ENCODE results near the gene CD37.
"Not testable (repeated sequence)": the region's sequence is repeated elsewhere in the genome, so short reads cannot be mapped to it uniquely, and the experiment has no call there.

Gene CD37

DNA sequence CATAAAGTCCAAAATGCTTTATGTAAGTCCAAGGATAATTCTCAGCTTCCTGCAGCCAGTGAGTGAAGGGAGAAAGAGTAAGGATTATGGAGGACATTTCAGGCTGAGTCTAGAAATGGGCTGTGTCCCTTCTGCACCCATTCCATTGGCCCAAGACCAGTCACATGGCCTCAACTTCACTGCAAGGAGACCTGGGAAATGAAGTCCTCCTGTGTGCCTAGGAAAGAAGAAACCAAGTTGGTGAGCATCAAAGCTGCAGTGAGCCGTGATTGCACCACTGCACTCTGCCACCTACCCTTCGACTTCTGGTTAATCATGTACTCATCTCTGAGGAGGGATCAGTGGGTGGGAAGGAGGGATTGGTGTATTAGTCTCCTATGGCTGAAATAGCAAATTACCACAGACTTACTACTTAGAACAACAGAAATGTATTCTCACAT lies 3.6 kb upstream of the CD37 start:
- peak; percentile 4 for DNase-seq (ENCODE audit: low read depth)
- in situ Hi-C loops (cut with HindIII; ENCODE audit: low sequenced_read_pairs): no loop called here
- H3K4me3 ChIP-seq (ENCODE audit: low read depth, low read length): no peak overlapping the region
- TF ChIP-seq, protein P1, sequence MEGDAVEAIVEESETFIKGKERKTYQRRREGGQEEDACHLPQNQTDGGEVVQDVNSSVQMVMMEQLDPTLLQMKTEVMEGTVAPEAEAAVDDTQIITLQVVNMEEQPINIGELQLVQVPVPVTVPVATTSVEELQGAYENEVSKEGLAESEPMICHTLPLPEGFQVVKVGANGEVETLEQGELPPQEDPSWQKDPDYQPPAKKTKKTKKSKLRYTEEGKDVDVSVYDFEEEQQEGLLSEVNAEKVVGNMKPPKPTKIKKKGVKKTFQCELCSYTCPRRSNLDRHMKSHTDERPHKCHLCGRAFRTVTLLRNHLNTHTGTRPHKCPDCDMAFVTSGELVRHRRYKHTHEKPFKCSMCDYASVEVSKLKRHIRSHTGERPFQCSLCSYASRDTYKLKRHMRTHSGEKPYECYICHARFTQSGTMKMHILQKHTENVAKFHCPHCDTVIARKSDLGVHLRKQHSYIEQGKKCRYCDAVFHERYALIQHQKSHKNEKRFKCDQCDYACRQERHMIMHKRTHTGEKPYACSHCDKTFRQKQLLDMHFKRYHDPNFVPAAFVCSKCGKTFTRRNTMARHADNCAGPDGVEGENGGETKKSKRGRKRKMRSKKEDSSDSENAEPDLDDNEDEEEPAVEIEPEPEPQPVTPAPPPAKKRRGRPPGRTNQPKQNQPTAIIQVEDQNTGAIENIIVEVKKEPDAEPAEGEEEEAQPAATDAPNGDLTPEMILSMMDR (IDR thresholded peaks at IDR 0.05; ENCODE audit: low read depth, low read length, missing control alignments): no peak

DNA sequence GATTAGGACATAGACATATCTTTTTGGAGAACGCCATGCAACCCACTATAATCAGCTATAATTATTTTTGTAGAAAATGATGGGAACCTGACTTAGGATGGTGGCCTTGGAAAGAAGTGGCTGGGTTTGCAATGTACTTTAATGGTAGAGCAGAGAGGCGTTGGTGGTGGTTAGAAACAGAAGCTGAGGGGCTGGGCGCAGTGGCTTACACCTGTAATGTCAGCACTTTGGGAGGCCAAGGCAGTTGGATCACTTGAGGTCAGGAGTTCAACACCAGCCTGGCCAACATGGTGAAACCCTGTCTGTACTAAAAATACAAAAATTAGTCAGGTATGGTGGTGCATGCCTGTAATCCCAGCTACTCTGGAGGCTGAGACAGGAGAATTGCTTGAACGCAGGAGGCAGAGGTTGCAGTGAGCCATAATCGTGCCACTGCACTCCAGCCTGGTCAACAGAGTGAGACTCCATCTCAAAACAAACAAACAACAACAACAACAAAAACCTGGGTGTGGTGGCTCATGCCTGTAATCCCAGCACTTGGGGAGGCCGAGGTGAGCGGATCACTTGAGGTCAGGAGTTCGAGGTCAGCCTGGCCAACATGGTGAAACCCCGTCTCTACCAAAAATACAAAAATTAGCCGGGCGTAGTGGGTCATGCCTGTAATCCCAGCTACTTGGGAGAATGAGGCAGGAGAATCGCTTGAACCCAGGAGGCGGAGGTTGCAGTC lies 2.4 kb upstream of the CD37 start:
- DNase-seq (ENCODE audit: low read depth); H3K4me3 ChIP-seq (ENCODE audit: low read depth, low read length); in situ Hi-C loops (cut with HindIII; ENCODE audit: low sequenced_read_pairs): not testable (repeated sequence)

DNA sequence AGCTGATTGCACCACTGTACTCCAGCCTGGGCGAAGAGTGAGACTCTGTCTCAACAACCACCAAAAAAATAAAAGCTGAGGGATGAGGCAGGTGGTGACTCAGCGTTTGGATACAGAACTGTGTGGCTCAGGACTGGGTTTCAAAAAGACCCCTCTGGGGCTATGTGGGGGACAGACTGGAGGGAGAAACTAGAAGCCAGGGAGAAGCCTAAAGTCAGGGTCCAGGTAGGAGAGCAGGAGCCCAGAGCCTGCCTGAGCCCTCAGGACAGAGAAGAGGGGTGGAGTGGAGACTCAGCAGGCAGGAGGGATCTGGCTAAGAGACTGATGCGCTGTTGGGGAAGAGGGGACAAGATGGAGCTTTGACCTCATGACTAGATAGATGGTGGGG lies 1.8 kb upstream of the CD37 start:
- in situ Hi-C loops (cut with HindIII; ENCODE audit: low sequenced_read_pairs): no loop called here
- no peak for DNase-seq (ENCODE audit: low read depth)
- TF ChIP-seq, protein P1 (IDR thresholded peaks at IDR 0.05; ENCODE audit: low read depth, low read length, missing control alignments): no peak
- H3K4me3 ChIP-seq (ENCODE audit: low read depth, low read length): no peak overlapping the region

DNA sequence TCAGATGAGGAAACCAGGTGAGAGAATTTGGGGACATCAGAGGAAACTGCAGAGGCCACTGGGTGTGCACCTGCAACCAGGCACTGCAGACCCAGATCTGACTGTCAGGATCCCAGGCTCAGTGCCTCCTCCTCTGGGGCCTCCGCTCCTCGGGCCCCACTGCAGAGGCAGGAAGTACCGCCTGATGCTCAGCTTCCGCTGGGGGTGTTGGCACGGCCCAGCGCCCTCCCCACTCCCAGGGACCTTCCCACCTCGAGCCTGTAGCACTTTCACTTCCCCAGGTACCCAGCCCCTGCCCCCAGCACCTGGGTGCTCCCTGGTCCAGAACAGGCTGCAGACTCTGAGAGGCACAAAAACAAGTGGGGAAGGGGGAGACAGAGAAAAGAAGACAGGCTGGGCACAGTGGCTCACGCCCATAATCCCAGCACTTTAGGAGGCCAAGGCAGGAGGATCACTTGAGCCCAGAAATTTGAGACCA lies 1.4 kb upstream of the CD37 start:
- TF ChIP-seq, protein P1 (IDR thresholded peaks at IDR 0.05; ENCODE audit: low read depth, low read length, missing control alignments): no peak
- in situ Hi-C loops (cut with HindIII; ENCODE audit: low sequenced_read_pairs): no loop called here
- no peak overlapping the region for H3K4me3 ChIP-seq (ENCODE audit: low read depth, low read length)
- no peak for DNase-seq (ENCODE audit: low read depth)

DNA sequence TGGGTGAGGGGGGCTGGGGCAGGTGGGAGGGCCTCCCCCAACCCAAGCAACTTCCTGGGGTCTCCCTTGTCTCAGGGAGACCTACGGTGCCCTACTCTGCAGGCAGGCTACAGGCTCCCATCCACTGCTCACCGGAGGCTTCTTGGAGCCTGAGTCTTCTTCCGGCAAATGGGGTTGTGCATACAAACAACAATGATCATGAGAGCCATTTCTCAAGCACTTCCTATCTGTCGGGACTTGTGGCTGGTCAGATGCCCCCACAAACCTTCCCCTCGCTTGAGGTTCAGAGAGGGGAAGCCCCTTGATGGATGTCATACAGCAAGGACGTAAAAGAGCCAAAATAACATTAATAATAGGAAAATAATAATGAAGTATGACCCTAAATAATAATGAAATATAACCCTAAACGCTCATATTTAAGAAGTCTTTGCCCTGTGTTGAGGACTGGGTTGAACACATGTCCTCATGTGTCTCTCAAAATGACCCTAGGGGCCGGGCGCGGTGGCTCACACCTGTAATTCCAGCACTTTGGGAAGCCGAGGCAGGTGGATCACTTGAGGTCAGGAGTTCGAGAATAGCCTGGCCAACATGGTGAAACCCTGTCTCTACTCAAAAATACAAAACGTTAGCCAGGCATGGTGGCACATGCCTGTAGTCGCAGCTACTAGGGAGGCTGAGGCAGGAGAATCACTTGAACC lies 727 bp downstream of the CD37 start:
- TF ChIP-seq, protein P1 (IDR thresholded peaks at IDR 0.05; ENCODE audit: low read depth, low read length, missing control alignments): no peak
- DNase-seq (ENCODE audit: low read depth): no peak
- H3K4me3 ChIP-seq (ENCODE audit: low read depth, low read length): no peak overlapping the region
- in situ Hi-C loops (cut with HindIII; ENCODE audit: low sequenced_read_pairs): no loop called here

DNA sequence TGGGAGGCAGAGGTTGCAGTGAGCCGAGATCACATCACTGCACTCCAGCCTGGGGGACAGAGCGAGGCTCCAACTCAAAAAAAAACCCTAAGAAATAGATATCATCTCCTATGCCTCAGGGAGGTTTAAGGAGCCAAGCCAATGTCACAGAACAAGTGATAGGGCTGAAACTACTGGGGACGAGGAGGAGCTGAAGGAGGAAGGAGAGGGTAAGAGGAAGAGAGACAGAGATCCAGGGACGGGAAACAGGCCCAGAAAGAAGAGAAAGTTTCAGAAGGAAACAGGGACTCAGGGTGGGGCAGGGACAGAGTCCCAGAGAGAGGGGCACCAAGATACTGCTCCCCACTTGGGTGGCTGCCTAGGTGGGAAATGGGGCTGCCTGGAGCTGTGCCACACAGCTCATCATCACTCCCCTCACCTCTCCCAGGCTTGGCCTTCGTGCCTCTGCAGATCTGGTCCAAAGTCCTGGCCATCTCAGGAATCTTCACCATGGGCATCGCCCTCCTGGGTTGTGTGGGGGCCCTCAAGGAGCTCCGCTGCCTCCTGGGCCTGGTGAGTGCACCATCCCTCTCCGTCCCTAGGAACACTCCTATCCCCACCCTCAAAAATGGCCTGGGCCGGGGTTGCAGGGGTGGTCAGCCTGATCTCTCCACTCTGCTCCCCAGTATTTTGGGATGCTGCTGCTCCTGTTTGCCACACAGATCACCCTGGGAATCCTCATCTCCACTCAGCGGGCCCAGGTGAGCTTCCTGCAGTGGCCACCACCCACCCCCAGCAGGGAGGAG lies 1.5 kb downstream of the CD37 start:
- TF ChIP-seq, protein P1 (IDR thresholded peaks at IDR 0.05; ENCODE audit: low read depth, low read length, missing control alignments): no peak
- in situ Hi-C loops (cut with HindIII; ENCODE audit: low sequenced_read_pairs): no loop called here
- no peak overlapping the region for H3K4me3 ChIP-seq (ENCODE audit: low read depth, low read length)
- no peak for DNase-seq (ENCODE audit: low read depth)

All from astrocyte of the cerebellum (primary cell).